Bone marrow (tissue), 2 donors: Measurements from ENCODE around the gene PGBD5.
"Not testable (repeated sequence)": the region's sequence is repeated elsewhere in the genome, so short reads cannot be mapped to it uniquely, and the experiment has no call there.

Experiments used
- DNase-seq, 2 donors: peaks; one replicate each; lab custom pipeline; 2025; lab: John Stamatoyannopoulos, UW

The PGBD5 gene

GRCh38 chr1:230426246-230427093, at the start of gene PGBD5:
TSS of gene PGBD5 (minus strand) at chr1:230426332. CDS start at chr1:230425928, 404 bp downstream.
- DNase-seq = peak in 1 of 2 donors; percentile 65

GRCh38 chr1:230474924-230475323, 48.8 kb upstream of the PGBD5 start:
- not testable (repeated sequence) for DNase-seq

GRCh38 chr1:230470750-230471149, 44.6 kb upstream of the PGBD5 start:
- DNase-seq = not testable (repeated sequence)

GRCh38 chr1:230469271-230469670, 43.1 kb upstream of the PGBD5 start:
- no peak for DNase-seq

- DNase-seq = no peak
Measured at GRCh38 chr1:230465691-230466090, 39.6 kb upstream of the PGBD5 start.

GRCh38 chr1:230464671-230465070, 38.5 kb upstream of the PGBD5 start:
- no peak for DNase-seq

- DNase-seq = no peak
Measured at GRCh38 chr1:230463760-230464159, 37.6 kb upstream of the PGBD5 start.

GRCh38 chr1:230463326-230463725, 37.2 kb upstream of the PGBD5 start:
- no peak for DNase-seq

GRCh38 chr1:230459465-230459864, 33.3 kb upstream of the PGBD5 start:
- no peak for DNase-seq

GRCh38 chr1:230458509-230458908, 32.4 kb upstream of the PGBD5 start:
- DNase-seq = no peak

GRCh38 chr1:230456478-230456877, 30.3 kb upstream of the PGBD5 start:
- no peak for DNase-seq

GRCh38 chr1:230455291-230455690, 29.2 kb upstream of the PGBD5 start:
- DNase-seq = no peak

GRCh38 chr1:230453377-230453776, 27.2 kb upstream of the PGBD5 start:
- DNase-seq = no peak

GRCh38 chr1:230441183-230442029, 15.3 kb upstream of the PGBD5 start:
- no peak for DNase-seq

- DNase-seq = no peak
Measured at GRCh38 chr1:230435108-230435507, 9.0 kb upstream of the PGBD5 start.

- DNase-seq = no peak
Measured at GRCh38 chr1:230431527-230431926, 5.4 kb upstream of the PGBD5 start.

- no peak for DNase-seq
Measured at GRCh38 chr1:230430499-230430898, 4.4 kb upstream of the PGBD5 start.

- no peak for DNase-seq
Measured at GRCh38 chr1:230429067-230429735, 3.1 kb upstream of the PGBD5 start.

GRCh38 chr1:230427981-230428380, 1.8 kb upstream of the PGBD5 start:
- DNase-seq = no peak

- DNase-seq = no peak
Measured at GRCh38 chr1:230427094-230427876, 1.2 kb upstream of the PGBD5 start.

- no peak for DNase-seq
Measured at GRCh38 chr1:230425252-230426091, 660 bp downstream of the PGBD5 start.
